ENCODE measurements around the gene LAMC2. TPM values are rescaled to one million over a fixed set of nuclear protein-coding genes. Genes with fewer than 3 reads are reported as not detected.

Gene LAMC2
- total RNA-seq, 1 donor: 27.6 TPM

DNA sequence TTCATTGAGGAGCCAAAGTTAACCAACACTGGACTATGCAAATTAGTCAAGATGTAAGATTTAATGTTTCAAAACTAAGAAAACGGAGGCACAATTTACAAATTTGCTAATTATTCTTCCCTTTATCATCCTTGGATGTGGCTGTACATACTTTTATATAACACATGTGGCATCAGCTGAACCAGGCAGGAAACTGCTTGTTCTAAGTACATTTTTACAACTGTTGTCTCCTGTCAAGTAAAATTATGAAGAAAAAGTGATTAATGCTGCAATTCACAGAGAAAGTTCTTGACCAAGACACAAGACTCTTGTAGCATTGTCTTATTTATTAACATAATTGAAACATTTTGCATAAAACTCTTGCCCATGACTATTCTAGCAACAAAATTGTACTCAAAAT lies 61.9 kb downstream of the LAMC2 start:
- TF ChIP-seq, protein P1, sequence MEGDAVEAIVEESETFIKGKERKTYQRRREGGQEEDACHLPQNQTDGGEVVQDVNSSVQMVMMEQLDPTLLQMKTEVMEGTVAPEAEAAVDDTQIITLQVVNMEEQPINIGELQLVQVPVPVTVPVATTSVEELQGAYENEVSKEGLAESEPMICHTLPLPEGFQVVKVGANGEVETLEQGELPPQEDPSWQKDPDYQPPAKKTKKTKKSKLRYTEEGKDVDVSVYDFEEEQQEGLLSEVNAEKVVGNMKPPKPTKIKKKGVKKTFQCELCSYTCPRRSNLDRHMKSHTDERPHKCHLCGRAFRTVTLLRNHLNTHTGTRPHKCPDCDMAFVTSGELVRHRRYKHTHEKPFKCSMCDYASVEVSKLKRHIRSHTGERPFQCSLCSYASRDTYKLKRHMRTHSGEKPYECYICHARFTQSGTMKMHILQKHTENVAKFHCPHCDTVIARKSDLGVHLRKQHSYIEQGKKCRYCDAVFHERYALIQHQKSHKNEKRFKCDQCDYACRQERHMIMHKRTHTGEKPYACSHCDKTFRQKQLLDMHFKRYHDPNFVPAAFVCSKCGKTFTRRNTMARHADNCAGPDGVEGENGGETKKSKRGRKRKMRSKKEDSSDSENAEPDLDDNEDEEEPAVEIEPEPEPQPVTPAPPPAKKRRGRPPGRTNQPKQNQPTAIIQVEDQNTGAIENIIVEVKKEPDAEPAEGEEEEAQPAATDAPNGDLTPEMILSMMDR (IDR thresholded peaks at IDR 0.05; ENCODE audit: insufficient read depth, low read depth, low read length): no peak
- H3K4me3 ChIP-seq (ENCODE audit: low read depth, low read length): no peak overlapping the region
- DNase-seq (ENCODE audit: low read depth): no peak

DNA sequence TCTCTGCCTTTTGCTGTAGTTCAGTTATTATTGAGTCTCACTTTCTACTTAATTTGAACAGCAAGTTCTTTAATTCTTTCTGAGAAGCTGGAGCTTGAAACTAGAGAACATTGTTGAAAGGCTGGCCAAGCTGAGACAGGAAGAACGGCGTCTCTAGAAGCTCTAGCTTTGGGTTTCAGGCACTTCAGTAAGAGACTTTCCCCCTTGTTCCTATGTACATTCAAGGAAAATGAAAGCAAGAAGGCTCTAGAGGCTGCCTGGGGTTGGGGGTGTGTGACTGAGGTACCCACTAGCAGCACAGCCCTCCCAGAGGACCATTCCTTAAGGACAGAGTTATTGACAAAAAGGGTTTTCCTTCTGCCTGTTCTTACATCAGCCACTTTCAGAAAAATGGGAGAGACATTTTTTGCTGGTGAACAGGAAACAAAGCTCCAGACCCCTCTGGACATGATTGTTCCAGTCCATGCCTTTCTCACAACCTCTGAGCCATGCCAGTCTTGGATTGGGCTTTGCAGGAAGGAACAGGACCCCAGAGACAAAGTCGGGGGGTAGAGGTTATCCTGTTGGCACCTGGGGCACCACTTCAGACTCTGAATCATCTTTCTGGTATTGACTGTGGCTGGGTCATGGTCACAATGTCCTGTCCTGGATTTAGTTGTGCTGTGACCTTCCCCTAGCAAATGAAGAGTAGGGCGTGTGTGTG lies 63.1 kb downstream of the LAMC2 start:
- no peak for DNase-seq (ENCODE audit: low read depth)

DNA sequence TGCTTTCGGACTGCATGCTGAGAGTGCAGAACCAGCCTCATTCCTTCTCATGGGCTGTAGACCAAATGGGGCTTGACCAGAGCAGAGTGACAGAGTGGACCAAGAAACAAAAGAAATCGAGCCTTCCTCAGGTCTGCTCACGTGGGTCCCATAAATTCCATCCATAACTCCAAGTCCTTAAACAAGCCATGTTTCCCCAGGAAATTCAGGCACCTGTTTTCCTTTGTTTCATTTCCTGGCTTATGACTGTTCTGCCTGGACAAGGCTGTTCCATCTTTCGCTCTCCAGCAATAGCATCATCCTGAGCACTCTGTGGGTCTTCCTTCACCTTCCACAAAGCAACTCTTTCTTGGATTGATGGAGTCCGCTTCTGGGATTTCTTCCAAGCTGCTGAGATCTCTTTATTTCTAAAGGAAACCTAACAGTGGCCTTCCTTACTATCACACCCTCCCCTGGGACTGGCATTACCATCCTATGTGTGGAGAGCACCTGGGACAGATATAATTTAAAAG lies 63.9 kb downstream of the LAMC2 start:
- no peak for DNase-seq (ENCODE audit: low read depth)
- TF ChIP-seq, protein P1 (IDR thresholded peaks at IDR 0.05; ENCODE audit: insufficient read depth, low read depth, low read length): no peak
- no peak overlapping the region for H3K4me3 ChIP-seq (ENCODE audit: low read depth, low read length)

More for the DNA sequence above, 63.1 kb downstream of the LAMC2 start:
- TF ChIP-seq, protein P1 (IDR thresholded peaks at IDR 0.05; ENCODE audit: insufficient read depth, low read depth, low read length): no peak
- no peak overlapping the region for H3K4me3 ChIP-seq (ENCODE audit: low read depth, low read length)

DNA sequence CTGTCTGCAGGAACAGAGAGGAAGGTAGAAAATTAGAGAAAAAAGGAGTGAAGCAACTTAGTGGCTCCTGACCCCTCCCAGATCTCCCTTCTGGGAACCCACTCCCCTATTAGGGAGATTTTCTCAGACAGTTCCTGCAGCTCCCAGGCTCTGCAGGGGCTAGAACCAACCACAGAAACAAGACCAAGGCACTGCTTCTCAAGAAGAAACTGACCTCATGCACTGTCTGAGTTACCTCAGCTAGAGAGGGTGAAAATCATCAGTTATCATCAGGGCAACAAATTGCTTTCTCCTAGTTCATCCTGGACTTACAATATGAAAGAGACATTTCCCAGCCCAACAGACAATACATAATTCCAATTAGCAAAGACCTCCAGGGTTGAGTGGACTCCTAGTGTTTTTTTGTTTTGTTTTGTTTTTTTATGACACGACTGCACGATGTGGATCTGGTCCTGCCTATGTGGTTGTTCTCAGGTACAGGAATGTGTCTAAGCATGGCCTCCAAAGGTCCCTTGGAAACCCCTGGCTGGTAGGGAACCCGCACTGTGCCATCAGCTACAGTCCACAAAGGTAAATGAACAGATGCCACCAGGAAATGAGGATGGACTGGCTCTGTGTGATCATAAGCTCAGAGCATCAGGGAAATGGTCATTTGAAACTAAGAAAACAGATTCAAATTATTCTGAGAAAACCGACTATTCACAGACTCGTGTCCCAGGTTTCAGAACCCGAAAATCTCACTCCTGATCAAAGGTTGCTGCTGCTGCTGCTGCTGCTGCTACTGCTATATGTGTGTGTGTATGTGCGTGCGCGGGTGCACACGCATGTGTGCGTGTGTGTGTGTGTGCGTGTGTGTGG lies 65.3 kb downstream of the LAMC2 start:
- no peak for DNase-seq (ENCODE audit: low read depth)

DNA sequence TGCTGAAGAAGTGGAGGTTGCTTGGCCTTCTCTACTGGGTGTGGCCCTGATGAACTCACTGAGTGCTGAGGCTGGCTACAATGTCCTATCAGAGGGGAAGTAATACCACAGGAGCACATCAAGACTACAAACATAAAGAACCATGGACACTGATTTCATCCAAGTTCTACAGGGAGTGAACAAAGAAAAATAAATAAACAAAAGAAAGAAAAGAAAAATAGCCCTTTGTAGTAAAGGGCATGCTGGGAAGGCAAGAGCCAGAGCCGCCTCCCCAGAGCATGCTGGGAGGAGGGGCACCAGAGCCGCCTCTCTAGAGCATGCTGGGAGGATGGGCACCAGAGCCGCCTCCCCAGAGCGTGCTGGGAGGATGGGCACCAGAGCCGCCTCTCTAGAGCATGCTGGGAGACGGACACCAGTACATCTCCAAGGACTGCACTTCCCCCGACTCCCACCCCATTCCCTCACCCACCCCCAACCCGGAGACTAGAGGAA lies 65.9 kb downstream of the LAMC2 start:
- TF ChIP-seq, protein P1 (IDR thresholded peaks at IDR 0.05; ENCODE audit: insufficient read depth, low read depth, low read length): no peak
- no peak for DNase-seq (ENCODE audit: low read depth)
- H3K4me3 ChIP-seq (ENCODE audit: low read depth, low read length): no peak overlapping the region

More for the DNA sequence above, 65.3 kb downstream of the LAMC2 start:
- TF ChIP-seq, protein P1 (IDR thresholded peaks at IDR 0.05; ENCODE audit: insufficient read depth, low read depth, low read length): no peak
- no peak overlapping the region for H3K4me3 ChIP-seq (ENCODE audit: low read depth, low read length)

DNA sequence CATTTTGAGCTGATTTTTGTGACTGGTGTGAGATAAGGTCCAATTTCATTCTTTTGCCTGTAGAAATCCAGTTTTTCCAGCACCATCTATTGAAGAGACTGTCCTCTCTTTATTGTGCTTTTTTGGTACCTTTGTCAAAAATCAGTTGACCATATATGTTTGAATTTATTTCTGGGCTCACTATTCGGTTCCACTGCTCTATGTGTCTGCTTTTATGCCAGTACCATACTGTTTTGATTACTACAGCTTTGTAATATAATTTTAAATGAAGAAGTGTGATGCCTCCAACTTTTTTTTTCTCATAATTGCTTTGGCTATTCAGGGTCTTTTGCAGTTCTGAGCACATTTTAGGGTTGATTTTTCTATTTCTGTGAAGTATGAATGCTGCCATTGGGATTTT lies 69.0 kb downstream of the LAMC2 start:
- no peak for DNase-seq (ENCODE audit: low read depth)
- no peak overlapping the region for H3K4me3 ChIP-seq (ENCODE audit: low read depth, low read length)
- TF ChIP-seq, protein P1 (IDR thresholded peaks at IDR 0.05; ENCODE audit: insufficient read depth, low read depth, low read length): no peak

Data from fibroblast of villous mesenchyme (primary cell).